Esophagus squamous epithelium (tissue), 4 donors: ENCODE measurements around the gene KIF22.
"Not testable (repeated sequence)": the region's sequence is repeated elsewhere in the genome, so short reads cannot be mapped to it uniquely, and the experiment has no call there.

Source experiments
- CTCF ChIP-seq, 6 experiments: fragments of 450-650 bp in 4 of 6; fragments of 200-600 bp in 2 of 6; sonication (generic) in 2 of 6; IDR thresholded peaks; one replicate each; pipeline ENCODE4 v1.5.1; 2016 to 2019; ENCODE audit warnings: antibody characterized with exemption in 6 of 6, mild to moderate bottlenecking in 4 of 6, moderate library complexity in 4 of 6
- POLR2A ChIP-seq, 4 donors: fragments of 450-650 bp; IDR thresholded peaks; one replicate each; pipeline ENCODE4 v1.6.1; 2017; ENCODE audit warnings: antibody characterized with exemption in 4 of 4, mild to moderate bottlenecking in 4 of 4, moderate library complexity in 3 of 4

- not testable (repeated sequence) for TF ChIP-seq CTCF, POLR2A (IDR thresholded peaks at IDR 0.05)
Observed at GRCh38 chr16:29833219-29833618, 42.7 kb downstream of the KIF22 start.
